Thyroid gland (tissue), 4 donors: Measurements from ENCODE around the gene OSBPL5.

ENCODE experiments used
- POLR2A ChIP-seq, 2 donors: fragments of 450-650 bp; IDR thresholded peaks; one replicate each; pipeline ENCODE4 v1.6.1; 2017; ENCODE audit warnings: antibody characterized with exemption in 2 of 2, mild to moderate bottlenecking in 2 of 2, moderate library complexity in 1 of 2
- TF ChIP-seq, protein P1 (sequence below), 6 experiments: fragments of 200-600 bp in 3 of 6; fragments of 450-650 bp in 3 of 6; sonication (generic) in 3 of 6; IDR thresholded peaks; one replicate each; pipeline ENCODE4 v1.5.1; 2016 to 2019; ENCODE audit warnings: antibody characterized with exemption in 6 of 6, mild to moderate bottlenecking in 2 of 6, inconsistent platforms in 1 of 6, moderate library complexity in 1 of 6

DNA sequence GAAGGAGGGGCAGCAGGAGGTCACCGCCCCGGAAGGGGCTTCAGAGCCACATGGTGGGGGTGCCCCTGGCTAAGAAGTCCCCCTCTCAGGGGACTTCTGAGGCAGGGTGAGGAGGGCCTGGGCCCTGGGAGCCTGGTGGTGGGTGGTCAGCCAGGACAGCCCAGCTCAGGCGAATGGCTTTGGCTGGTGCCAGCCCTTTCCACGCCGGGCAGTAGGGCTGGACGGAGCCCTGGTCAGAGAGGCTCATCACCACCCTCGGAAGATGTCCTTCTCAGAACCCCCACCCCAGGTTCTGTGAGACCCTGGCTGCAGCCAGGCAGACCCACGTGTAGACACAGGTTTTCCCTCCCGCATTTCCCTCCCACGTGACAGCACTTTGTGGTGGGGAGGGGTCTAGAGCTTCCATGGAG, 35.9 kb downstream of the OSBPL5 start:
- TF ChIP-seq, protein P1, sequence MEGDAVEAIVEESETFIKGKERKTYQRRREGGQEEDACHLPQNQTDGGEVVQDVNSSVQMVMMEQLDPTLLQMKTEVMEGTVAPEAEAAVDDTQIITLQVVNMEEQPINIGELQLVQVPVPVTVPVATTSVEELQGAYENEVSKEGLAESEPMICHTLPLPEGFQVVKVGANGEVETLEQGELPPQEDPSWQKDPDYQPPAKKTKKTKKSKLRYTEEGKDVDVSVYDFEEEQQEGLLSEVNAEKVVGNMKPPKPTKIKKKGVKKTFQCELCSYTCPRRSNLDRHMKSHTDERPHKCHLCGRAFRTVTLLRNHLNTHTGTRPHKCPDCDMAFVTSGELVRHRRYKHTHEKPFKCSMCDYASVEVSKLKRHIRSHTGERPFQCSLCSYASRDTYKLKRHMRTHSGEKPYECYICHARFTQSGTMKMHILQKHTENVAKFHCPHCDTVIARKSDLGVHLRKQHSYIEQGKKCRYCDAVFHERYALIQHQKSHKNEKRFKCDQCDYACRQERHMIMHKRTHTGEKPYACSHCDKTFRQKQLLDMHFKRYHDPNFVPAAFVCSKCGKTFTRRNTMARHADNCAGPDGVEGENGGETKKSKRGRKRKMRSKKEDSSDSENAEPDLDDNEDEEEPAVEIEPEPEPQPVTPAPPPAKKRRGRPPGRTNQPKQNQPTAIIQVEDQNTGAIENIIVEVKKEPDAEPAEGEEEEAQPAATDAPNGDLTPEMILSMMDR (IDR thresholded peaks at IDR 0.05) = no peak
- no peak for TF ChIP-seq POLR2A (IDR thresholded peaks at IDR 0.05)
